K562 (cell line): ENCODE data around the gene RITA1. TPM values are rescaled to one million over a fixed set of nuclear protein-coding genes. Genes with fewer than 3 reads are reported as not detected.
A peak's percentile ranks its signal among the peaks of the same experiment; 100 is the strongest.

Source experiments
- ATAC-seq: fragments of 200-7000 bp; cut with Tn5 transposase; 3 replicates; pipeline ENCODE4 v1.9.1; 2020; ENCODE audit warnings: moderate library complexity
- BruUV-seq: library from RNA; stranded (reverse); fragments of 400-500 nt; replicated peaks from 2 replicates; lab custom pipeline; 2021; lab: Mats Ljungman, UMichigan
- CTCF ChIA-PET: fragments of 300-600 bp; formaldehyde crosslinking; extraction: SDS; loops from one replicate; lab custom pipeline; 2021; ENCODE audit warnings: low intra/inter-chr PET ratio; lab: Yijun Ruan, JAX
- POLR2A ChIA-PET: fragments of 300-600, 350-650 bp; sonication (Branson Sonifier 250); formaldehyde crosslinking; extraction: SDS; loops from one replicate; lab custom pipeline; 2021; ENCODE audit warnings: antibody characterized with exemption, inconsistent platforms; lab: Yijun Ruan, JAX
- DNase-seq, 4 experiments: peaks; one replicate each; pipeline versions ENCODE4 v3.0.0 to v3.0.0-alpha.2; 2011 to 2018; ENCODE audit warnings: low spot score in 3 of 4, mixed read lengths in 3 of 4; ENCODE audit errors: extremely low read depth in 1 of 4
- FAIRE-seq: peaks from 2 replicates; lab custom pipeline; 2011; peaks lifted over from hg19 to GRCh38; lab: Jason Lieb, UNC
- H2AFZ ChIP-seq: 2 replicates; pipeline ENCODE4 v1.6.0; 2011; ENCODE audit warnings: low read depth, low read length, control low read depth, inconsistent platforms
- H3K27ac ChIP-seq: fragments of 200-600 bp; 3 replicates; pipeline ENCODE4 v1.8.0; 2011; ENCODE audit warnings: low read depth, mild to moderate bottlenecking, control low read depth, inconsistent platforms, low read length, moderate library complexity, mixed read lengths; ENCODE audit errors: extremely low read depth
- H3K27me3 ChIP-seq, 2 experiments: fragments of 300-600 bp in 1 of 2; 2 replicates in 1 of 2; 3 replicates in 1 of 2; pipeline versions ENCODE4 v1.6.0 to v1.8.0; 2011; ENCODE audit warnings: inconsistent platforms in 2 of 2, low read length in 2 of 2, mild to moderate bottlenecking in 1 of 2, mixed read lengths in 1 of 2, moderate library complexity in 1 of 2; ENCODE audit not compliant: control insufficient read depth in 2 of 2, insufficient read depth in 2 of 2
- H3K36me3 ChIP-seq: fragments of 300-600 bp; 3 replicates; pipeline ENCODE4 v1.8.0; 2011; ENCODE audit warnings: mild to moderate bottlenecking, low read length, inconsistent platforms; ENCODE audit not compliant: control insufficient read depth, insufficient read depth
- H3K4me1 ChIP-seq, 2 experiments: fragments of 200-600 bp in 1 of 2; replicated peaks in 1 of 2; 2 replicates in 1 of 2; 3 replicates in 1 of 2; pipeline versions ENCODE4 v1.5.1 to v1.8.0; 2011; ENCODE audit warnings: inconsistent platforms in 2 of 2, low read length in 2 of 2, mild to moderate bottlenecking in 1 of 2, mixed read lengths in 1 of 2, moderate library complexity in 1 of 2; ENCODE audit not compliant: control insufficient read depth in 2 of 2, insufficient read depth in 2 of 2
- H3K4me2 ChIP-seq: 2 replicates; pipeline ENCODE4 v1.6.1; 2011; ENCODE audit warnings: low read length, control low read depth, inconsistent platforms, mixed read lengths; ENCODE audit not compliant: insufficient read depth
- H3K4me3 ChIP-seq: fragments of 200-600 bp; sonication (generic), shearing (Covaris generic); 2 replicates; pipeline ENCODE4 v1.5.1; 2016; ENCODE audit warnings: control low read depth, inconsistent platforms
- H3K79me2 ChIP-seq: fragments of 200-600 bp; 3 replicates; pipeline ENCODE4 v1.8.0; 2011; ENCODE audit warnings: low read length, inconsistent platforms; ENCODE audit not compliant: control insufficient read depth, insufficient read depth
- H3K9ac ChIP-seq, 2 experiments: 2 replicates each; pipeline versions ENCODE4 v1.6.0 to v1.6.1; 2011; ENCODE audit warnings: low read depth in 2 of 2, low read length in 2 of 2, control low read depth in 1 of 2, inconsistent platforms in 1 of 2, mild to moderate bottlenecking in 1 of 2, mixed read lengths in 1 of 2; ENCODE audit not compliant: insufficient read depth in 1 of 2
- H3K9me1 ChIP-seq: one replicate; pipeline ENCODE4 v1.6.0; 2011; ENCODE audit warnings: inconsistent platforms, mild to moderate bottlenecking, low read length, moderate library complexity; ENCODE audit not compliant: control insufficient read depth, insufficient read depth
- H3K9me3 ChIP-seq: replicated peaks from 2 replicates; pipeline ENCODE4 v1.5.1; 2011; ENCODE audit warnings: low read depth, low read length, inconsistent platforms; ENCODE audit not compliant: control insufficient read depth, insufficient read depth
- H4K20me1 ChIP-seq: replicated peaks from 2 replicates; pipeline ENCODE4 v1.6.1; 2011; ENCODE audit warnings: low read length, inconsistent platforms, mixed read lengths; ENCODE audit not compliant: control insufficient read depth, insufficient read depth
- BACH1 ChIP-seq: fragments of 200-800 bp; sonication (Bioruptor generic); IDR thresholded peaks from 2 replicates; pipeline ENCODE4 v1.6.1; 2016; ENCODE audit warnings: missing genetic modification characterization, missing compliant biosample characterization
- BRD4 ChIP-seq: fragments of 200-600 bp; sonication (generic); IDR thresholded peaks from 2 replicates; pipeline ENCODE4 v1.6.1; 2017; ENCODE audit warnings: inconsistent platforms
- CEBPG ChIP-seq, 3 experiments: fragments of 200-800 bp in 1 of 3; sonication (Bioruptor generic) in 1 of 3; sonication (generic) in 1 of 3; formaldehyde crosslinking in 1 of 3; IDR thresholded peaks in 2 of 3; conservative IDR thresholded peaks in 1 of 3; 2 replicates each; pipeline versions ENCODE4 v1.6.1 to v1.8.0; 2016 to 2022; ENCODE audit warnings: missing compliant biosample characterization in 2 of 3, missing genetic modification characterization in 2 of 3, mild to moderate bottlenecking in 1 of 3, missing genetic modification reagents in 1 of 3
- CREBBP ChIP-seq: IDR thresholded peaks from one replicate; pipeline ENCODE4 v1.6.1; 2012; ENCODE audit warnings: low read depth, mild to moderate bottlenecking, control low read depth, inconsistent platforms, low read length
- ETV1 ChIP-seq: fragments of 450-650 bp; conservative IDR thresholded peaks from 2 replicates; pipeline ENCODE4 v1.6.1; 2016; ENCODE audit warnings: missing genetic modification characterization, control low read depth, low read depth, missing compliant biosample characterization
- ETV5 ChIP-seq: sonication (generic); formaldehyde crosslinking; IDR thresholded peaks from 2 replicates; pipeline ENCODE4 v1.4.0; 2020; ENCODE audit warnings: low read depth, mild to moderate bottlenecking, missing genetic modification reagents
- GTF2A2 ChIP-seq: IDR thresholded peaks from 2 replicates; pipeline ENCODE4 v1.6.1; 2016; ENCODE audit warnings: mild to moderate bottlenecking, missing genetic modification characterization, missing compliant biosample characterization
- KDM5B ChIP-seq: fragments of 200-600 bp; sonication (generic); IDR thresholded peaks from 2 replicates; pipeline ENCODE4 v1.6.1; 2012; ENCODE audit warnings: low read depth, mild to moderate bottlenecking, moderate library complexity, low read length, control low read depth, inconsistent platforms; ENCODE audit not compliant: insufficient replicate concordance
- NCOA4 ChIP-seq: fragments of 450-650 bp; IDR thresholded peaks from 2 replicates; pipeline ENCODE4 v1.6.1; 2018; ENCODE audit warnings: mild to moderate bottlenecking; ENCODE audit not compliant: partially characterized antibody
- NUFIP1 ChIP-seq: fragments of 450-650 bp; IDR thresholded peaks from 2 replicates; pipeline ENCODE4 v1.6.1; 2018; ENCODE audit not compliant: partially characterized antibody
- PHB ChIP-seq: fragments of 250-450 bp; sonication (Bioruptor Pico); IDR thresholded peaks from 2 replicates; pipeline ENCODE4 v1.5.0; 2021
- POLR2G ChIP-seq: fragments of 200-400 bp; formaldehyde crosslinking; IDR thresholded peaks from 2 replicates; pipeline ENCODE4 v1.6.1; 2017; ENCODE audit warnings: low read depth, mild to moderate bottlenecking, antibody characterized with exemption, low read length, moderate library complexity
- RBM15 ChIP-seq: fragments of 200-400 bp; formaldehyde crosslinking; IDR thresholded peaks from 2 replicates; pipeline ENCODE4 v1.6.1; 2018; ENCODE audit warnings: mild to moderate bottlenecking, low read length, moderate library complexity; ENCODE audit not compliant: insufficient read depth
- SMC3 ChIP-seq: conservative IDR thresholded peaks from 2 replicates; pipeline ENCODE4 v1.6.1; 2011; ENCODE audit warnings: low read depth, low read length, improper control_type of control experiment; ENCODE audit not compliant: insufficient read depth
- TAL1 ChIP-seq: fragments of 450-650 bp; IDR thresholded peaks from 2 replicates; pipeline ENCODE4 v1.6.1; 2016; ENCODE audit warnings: mild to moderate bottlenecking
- ZNF253 ChIP-seq: fragments of 250-450 bp; sonication (Bioruptor Pico); conservative IDR thresholded peaks from 2 replicates; pipeline ENCODE4 v1.6.1; 2021; ENCODE audit warnings: mild to moderate bottlenecking
- ZNF644 ChIP-seq: fragments of 200-800 bp; sonication (Bioruptor generic); IDR thresholded peaks from 2 replicates; pipeline ENCODE4 v1.6.1; 2016; ENCODE audit warnings: low read depth, missing genetic modification characterization, missing compliant biosample characterization
- WGBS: fragments of 100-300 bp; shearing (Covaris generic); methylation state at CpG from one replicate; pipeline ENCODE4 v1.1.6; 2016; ENCODE audit warnings: low coverage, mixed read lengths; ENCODE audit not compliant: insufficient coverage; ENCODE audit errors: missing lambda C conversion rate; 5-methylcytosine and 5-hydroxymethylcytosine counted together
- in situ Hi-C: fragments of 300-500 bp; cut with MboI; formaldehyde crosslinking; loops from 4 replicates; pipeline ENCODE4 v1.15.0; 2018; ENCODE audit warnings: inconsistent platforms, mixed read lengths
- intact Hi-C: fragments of 100-400 bp; cut with micrococcal nuclease; formaldehyde crosslinking; loops from 2 replicates; pipeline ENCODE4 v1.14.2; 2022
- polyA plus RNA-seq, 8 experiments: library from polyadenylated mRNA; depleted of rRNA in 4 of 8; stranded (reverse) in 5 of 8; unstranded in 3 of 8; fragments of >200 nt; fragmentation: Nextera tagmentation in 2 of 8; fragmentation: Illumina TruSeq in 1 of 8; extraction: Ambion mirVana in 2 of 8; extraction: Trizol in 1 of 8; gene quantifications; 2 replicates each; pipeline versions ENCODE4 v1.2.1 to v1.2.3, GENCODE V29; 2011 to 2014; ENCODE audit warnings: inconsistent platforms in 1 of 8, missing spikeins in 1 of 8
- total RNA-seq, 7 experiments: library from RNA; depleted of rRNA in 6 of 7; stranded (reverse); fragments of >200 nt in 6 of 7; fragmentation: Illumina TruSeq in 2 of 7; extraction: Trizol in 2 of 7; gene quantifications; 2 replicates each; pipeline versions ENCODE4 v1.2.1 to v1.2.3, GENCODE V29; 2011 to 2021; ENCODE audit warnings: low replicate concordance in 1 of 7
- TF ChIP-seq, protein P1 (sequence below), 3 experiments: fragments of 200-800 bp in 1 of 3; fragments of 250-450 bp in 1 of 3; fragments of 450-650 bp in 1 of 3; sonication (Bioruptor Pico) in 1 of 3; sonication (Bioruptor generic) in 1 of 3; formaldehyde crosslinking in 1 of 3; IDR thresholded peaks; 2 replicates each; pipeline versions ENCODE4 v1.6.1 to v1.8.0; 2016 to 2022; ENCODE audit warnings: mild to moderate bottlenecking in 2 of 3, missing genetic modification characterization in 2 of 3, missing compliant biosample characterization in 1 of 3, moderate library complexity in 1 of 3

RITA1 gene
- total and polyA plus RNA-seq, 9 of the 15 experiments (the other 6 are each of a cell fraction or from before 2014, with no cell fraction given): 2.8 to 40.4 (median 18.0) TPM

DNA sequence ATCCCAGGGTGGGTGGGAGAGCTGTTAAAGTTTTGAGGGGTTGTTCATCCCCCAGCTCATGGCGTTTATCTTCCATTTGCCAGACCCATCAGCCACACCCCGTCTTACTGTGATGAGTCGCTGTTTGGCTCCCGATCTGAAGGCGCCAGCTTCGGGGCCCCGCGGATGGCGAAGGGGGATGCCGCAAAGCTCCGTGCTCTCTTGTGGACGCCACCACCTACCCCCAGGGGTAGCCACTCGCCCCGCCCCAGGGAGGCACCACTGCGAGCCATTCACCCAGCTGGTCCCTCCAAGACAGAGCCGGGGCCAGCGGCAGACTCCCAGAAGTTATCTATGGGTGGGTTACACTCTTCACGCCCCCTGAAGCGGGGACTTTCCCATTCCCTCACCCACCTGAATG is 5.7 kb downstream of the RITA1 start (continued):
- TF ChIP-seq, protein P1, sequence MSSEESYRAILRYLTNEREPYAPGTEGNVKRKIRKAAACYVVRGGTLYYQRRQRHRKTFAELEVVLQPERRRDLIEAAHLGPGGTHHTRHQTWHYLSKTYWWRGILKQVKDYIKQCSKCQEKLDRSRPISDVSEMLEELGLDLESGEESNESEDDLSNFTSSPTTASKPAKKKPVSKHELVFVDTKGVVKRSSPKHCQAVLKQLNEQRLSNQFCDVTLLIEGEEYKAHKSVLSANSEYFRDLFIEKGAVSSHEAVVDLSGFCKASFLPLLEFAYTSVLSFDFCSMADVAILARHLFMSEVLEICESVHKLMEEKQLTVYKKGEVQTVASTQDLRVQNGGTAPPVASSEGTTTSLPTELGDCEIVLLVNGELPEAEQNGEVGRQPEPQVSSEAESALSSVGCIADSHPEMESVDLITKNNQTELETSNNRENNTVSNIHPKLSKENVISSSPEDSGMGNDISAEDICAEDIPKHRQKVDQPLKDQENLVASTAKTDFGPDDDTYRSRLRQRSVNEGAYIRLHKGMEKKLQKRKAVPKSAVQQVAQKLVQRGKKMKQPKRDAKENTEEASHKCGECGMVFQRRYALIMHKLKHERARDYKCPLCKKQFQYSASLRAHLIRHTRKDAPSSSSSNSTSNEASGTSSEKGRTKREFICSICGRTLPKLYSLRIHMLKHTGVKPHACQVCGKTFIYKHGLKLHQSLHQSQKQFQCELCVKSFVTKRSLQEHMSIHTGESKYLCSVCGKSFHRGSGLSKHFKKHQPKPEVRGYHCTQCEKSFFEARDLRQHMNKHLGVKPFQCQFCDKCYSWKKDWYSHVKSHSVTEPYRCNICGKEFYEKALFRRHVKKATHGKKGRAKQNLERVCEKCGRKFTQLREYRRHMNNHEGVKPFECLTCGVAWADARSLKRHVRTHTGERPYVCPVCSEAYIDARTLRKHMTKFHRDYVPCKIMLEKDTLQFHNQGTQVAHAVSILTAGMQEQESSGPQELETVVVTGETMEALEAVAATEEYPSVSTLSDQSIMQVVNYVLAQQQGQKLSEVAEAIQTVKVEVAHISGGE (CRISPR knock-in tag; IDR thresholded peaks at IDR 0.05): no peak
- no peak for TF ChIP-seq GTF2A2 (tag)
- no peak for TF ChIP-seq ETV5 (CRISPR knock-in tag)
- peak; percentile 45; the same call in 1 of the 2 replicates for TF ChIP-seq POLR2G
- TF ChIP-seq BACH1: no peak
- TF ChIP-seq, all 486 proteins: peak for 7

DNA sequence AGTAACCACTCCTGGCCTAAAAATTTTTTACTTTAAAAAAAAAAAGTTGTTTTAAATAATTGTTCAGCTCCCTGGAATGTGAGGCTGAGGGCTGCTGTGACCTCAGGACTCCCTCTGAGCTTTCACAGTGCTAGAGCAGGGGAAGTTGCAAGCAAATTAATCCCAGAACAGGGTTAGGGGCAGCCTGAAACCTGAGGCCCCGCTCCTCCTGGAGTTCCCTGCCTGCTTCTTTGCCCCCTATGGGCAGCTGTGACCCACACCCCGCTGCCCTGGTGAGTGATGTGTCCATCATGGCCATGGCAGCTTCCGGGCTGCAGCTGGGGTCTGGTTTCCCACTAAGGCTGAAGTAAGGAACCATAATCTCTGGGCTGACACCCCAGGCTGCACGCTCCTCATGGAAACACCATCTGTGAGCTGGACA is 9.5 kb downstream of the RITA1 start:
- BruUV-seq: no TSS peak
- Histone ChIP-seq H3K79me2 (no peaks in the 10 kb centered on the region), H4K20me1 (peaks cover 4% of the 10 kb centered on the region; the same call in 1 of the 2 replicates), H3K4me2 (no peak overlapping the region), H3K9me1 (no peaks in the 10 kb centered on the region), H3K27ac (no peak overlapping the region), H3K4me1 (peaks cover 10 to 26% of the 10 kb centered on the region in 2 experiments), H3K27me3 (no peaks in the 10 kb centered on the region), H3K9me3 (no peaks in the 10 kb centered on the region), H3K9ac (peak overlapping the region in 1 of 2 experiments; percentile 63; a peak in 1 of 4 replicates), H2AFZ (no peak overlapping the region), H3K4me3 (no peak overlapping the region), H3K36me3 (peaks cover 24% of the 10 kb centered on the region; the same call in 1 of the 3 replicates)
- in situ Hi-C loops: loop anchor here (5.0 to 25.0 kb wide), 3 partner anchors 87 to 450 kb away; partner anchors contain the start of genes SDS and SDSL
- ChIA-PET CTCF (no interaction called here), POLR2A (interaction anchor here (1.7 kb wide), 1 partner anchor 26 kb away, joined by 5 read pairs; the partner anchor contains the start of gene TPCN1)
- FAIRE-seq (no peak), DNase-seq (peak in 1 of 4 experiments; percentile 16), ATAC-seq (no peak)
- WGBS: 93% methylated on average over 4 of the region's 4 CpGs
- intact Hi-C loops: loop anchor here (5.0 kb wide), 2 partner anchors 42 to 92 kb away; no protein-coding TSS in a partner anchor
- TF ChIP-seq CEBPG (CRISPR knock-in tag; IDR thresholded peaks at IDR 0.05): no peak
- TF ChIP-seq CEBPG (tag; conservative IDR thresholded peaks at IDR 0.05 in 1 of 2, IDR thresholded peaks at IDR 0.05 in 1 of 2): no peak
- TF ChIP-seq KDM5B: no peak
- no peak for TF ChIP-seq NUFIP1
- TF ChIP-seq ZNF644 (tag): no peak
- no peak for TF ChIP-seq ETV1 (tag)
- TF ChIP-seq SMC3: no peak
- no peak for TF ChIP-seq BRD4
- TF ChIP-seq ZNF253 (CRISPR knock-in tag): no peak
- no peak for TF ChIP-seq CREBBP
- TF ChIP-seq RBM15: no peak
- TF ChIP-seq PHB (CRISPR knock-in tag): no peak
- no peak for TF ChIP-seq NCOA4
- TF ChIP-seq TAL1: no peak
